ENCODE measurements around the gene CCDC85C.

- TF ChIP-seq, protein P1, sequence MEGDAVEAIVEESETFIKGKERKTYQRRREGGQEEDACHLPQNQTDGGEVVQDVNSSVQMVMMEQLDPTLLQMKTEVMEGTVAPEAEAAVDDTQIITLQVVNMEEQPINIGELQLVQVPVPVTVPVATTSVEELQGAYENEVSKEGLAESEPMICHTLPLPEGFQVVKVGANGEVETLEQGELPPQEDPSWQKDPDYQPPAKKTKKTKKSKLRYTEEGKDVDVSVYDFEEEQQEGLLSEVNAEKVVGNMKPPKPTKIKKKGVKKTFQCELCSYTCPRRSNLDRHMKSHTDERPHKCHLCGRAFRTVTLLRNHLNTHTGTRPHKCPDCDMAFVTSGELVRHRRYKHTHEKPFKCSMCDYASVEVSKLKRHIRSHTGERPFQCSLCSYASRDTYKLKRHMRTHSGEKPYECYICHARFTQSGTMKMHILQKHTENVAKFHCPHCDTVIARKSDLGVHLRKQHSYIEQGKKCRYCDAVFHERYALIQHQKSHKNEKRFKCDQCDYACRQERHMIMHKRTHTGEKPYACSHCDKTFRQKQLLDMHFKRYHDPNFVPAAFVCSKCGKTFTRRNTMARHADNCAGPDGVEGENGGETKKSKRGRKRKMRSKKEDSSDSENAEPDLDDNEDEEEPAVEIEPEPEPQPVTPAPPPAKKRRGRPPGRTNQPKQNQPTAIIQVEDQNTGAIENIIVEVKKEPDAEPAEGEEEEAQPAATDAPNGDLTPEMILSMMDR (conservative IDR thresholded peaks at IDR 0.05; ENCODE audit: low read depth, low read length) = no peak
- TF ChIP-seq EZH2phosphoT487 (IDR thresholded peaks at IDR 0.05; ENCODE audit: borderline replicate concordance, low read length) (no peak), EZH2 (IDR thresholded peaks at IDR 0.05; ENCODE audit: low read length, unreplicated experiment) (no peak)
Measured at GRCh38 chr14:99559286-99559990, 44.6 kb downstream of the CCDC85C start.

Measured in PC-3 (cell line).